ENCODE results near the gene ALK. TPM values are rescaled to one million over a fixed set of nuclear protein-coding genes. Genes with fewer than 3 reads are reported as not detected.

ALK gene
- total RNA-seq, 2 donors from 2014 or later, result 0.05 TPM; not detected in 1

GRCh38 chr2:29459445-29460179 is 461.8 kb downstream of the ALK start:
- H3K27ac Mint-ChIP-seq, result no peak overlapping the region
- DNase-seq (ENCODE audit: low spot score in 2 of 2) (no peak), ATAC-seq (no peak)
- peaks cover 0 to 5% of the 10 kb centered on the region in 2 donors for H3K36me3 Mint-ChIP-seq
- H3K9me3 Mint-ChIP-seq, result no peaks in the 10 kb centered on the region

- no peak for ATAC-seq
- no peak overlapping the region for H3K27ac Mint-ChIP-seq
- DNase-seq (ENCODE audit: low spot score in 2 of 2), result no peak
- H3K36me3 Mint-ChIP-seq, result no peaks in the 10 kb centered on the region
- H3K9me3 Mint-ChIP-seq, result no peaks in the 10 kb centered on the region
Observed at GRCh38 chr2:29456429-29456828, 465.0 kb downstream of the ALK start.

GRCh38 chr2:29455200-29455860 is 466.1 kb downstream of the ALK start:
- Mint-ChIP-seq H3K36me3 (no peaks in the 10 kb centered on the region), H3K27ac (no peak overlapping the region), H3K9me3 (no peaks in the 10 kb centered on the region)
- no peak for DNase-seq (ENCODE audit: low spot score in 2 of 2)
- no peak for ATAC-seq

- ATAC-seq (no peak), DNase-seq (ENCODE audit: low spot score in 2 of 2) (no peak)
- Mint-ChIP-seq H3K9me3 (no peaks in the 10 kb centered on the region), H3K36me3 (no peaks in the 10 kb centered on the region), H3K27ac (no peak overlapping the region)
Observed at GRCh38 chr2:29452036-29452435, 469.4 kb downstream of the ALK start.

- Mint-ChIP-seq H3K27ac (no peak overlapping the region), H3K9me3 (no peaks in the 10 kb centered on the region), H3K36me3 (no peaks in the 10 kb centered on the region)
- DNase-seq (ENCODE audit: low spot score in 2 of 2) (no peak), ATAC-seq (no peak)
Observed at GRCh38 chr2:29450596-29451222, 470.7 kb downstream of the ALK start.

DNA sequence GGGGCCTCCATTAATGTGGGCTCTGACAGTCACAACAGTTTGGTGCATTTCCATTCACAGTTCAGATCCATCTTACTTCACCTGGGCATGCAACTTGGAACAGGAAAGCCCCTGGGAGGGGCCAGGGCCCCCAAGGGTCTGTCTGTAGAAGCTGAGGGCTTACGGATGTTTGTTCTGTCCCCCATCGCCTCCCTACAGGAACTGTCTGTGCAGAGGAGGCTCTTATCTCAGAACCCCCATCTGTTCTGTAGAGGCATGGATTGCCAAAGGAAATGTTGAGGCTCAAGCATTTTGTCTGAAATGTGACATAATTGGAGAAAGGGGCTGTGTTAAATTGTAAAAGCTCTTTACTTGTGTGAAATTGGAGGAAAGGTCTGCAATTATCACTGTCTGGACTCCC is 471.9 kb downstream of the ALK start:
- Mint-ChIP-seq H3K36me3 (no peaks in the 10 kb centered on the region), H3K9me3 (no peaks in the 10 kb centered on the region), H3K27ac (no peak overlapping the region)
- ATAC-seq, result no peak
- no peak for DNase-seq (ENCODE audit: low spot score in 2 of 2)

- Mint-ChIP-seq H3K27ac (no peak overlapping the region), H3K9me3 (no peaks in the 10 kb centered on the region), H3K36me3 (no peaks in the 10 kb centered on the region)
Observed at GRCh38 chr2:29448096-29448688, 473.2 kb downstream of the ALK start.

DNA sequence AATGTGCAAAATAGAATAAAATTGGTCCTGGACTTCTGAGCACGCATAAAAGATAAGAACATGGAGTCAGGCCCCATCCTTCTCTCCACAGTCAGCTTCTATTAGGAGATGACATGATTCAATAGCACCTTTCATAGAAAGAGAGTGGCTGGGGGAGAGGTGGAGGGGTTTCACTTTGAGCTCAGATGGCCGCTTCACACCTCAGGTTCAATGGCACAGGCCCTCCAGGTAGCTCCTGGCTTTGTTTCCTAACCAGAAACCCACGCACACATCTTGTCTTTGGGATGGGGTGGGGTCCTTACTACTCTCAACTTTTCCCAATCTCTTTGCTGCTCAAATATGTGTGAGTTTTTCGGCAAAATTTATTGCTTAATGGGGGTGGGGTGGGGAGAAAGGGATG is 473.9 kb downstream of the ALK start:
- Mint-ChIP-seq H3K36me3 (no peaks in the 10 kb centered on the region), H3K27ac (no peak overlapping the region), H3K9me3 (no peaks in the 10 kb centered on the region)
- ATAC-seq (no peak), DNase-seq (ENCODE audit: low spot score in 2 of 2) (no peak)

More at GRCh38 chr2:29448096-29448688, 473.2 kb downstream of the ALK start:
- ATAC-seq, result no peak
- DNase-seq (ENCODE audit: low spot score in 2 of 2), result no peak

DNA sequence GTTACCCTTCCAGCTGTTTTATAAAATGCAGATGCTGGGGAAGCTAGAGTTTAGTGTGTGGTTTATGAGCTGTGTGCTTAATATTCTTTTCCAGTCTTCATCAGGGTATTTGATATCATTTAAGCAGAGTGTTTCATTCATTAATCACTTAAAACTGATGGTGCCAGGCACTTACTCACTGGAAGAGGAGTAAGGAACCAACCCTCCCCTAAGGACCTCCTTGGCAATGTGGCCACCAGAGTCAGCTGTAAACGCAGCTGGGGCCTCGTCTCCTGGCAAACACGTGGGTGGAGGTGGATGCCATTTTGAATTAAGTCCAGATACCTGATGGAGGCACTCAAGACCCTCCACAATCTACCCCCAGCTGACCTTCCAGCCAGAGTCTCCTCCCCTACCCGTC is 474.5 kb downstream of the ALK start:
- DNase-seq (ENCODE audit: low spot score in 2 of 2), result no peak
- Mint-ChIP-seq H3K36me3 (no peaks in the 10 kb centered on the region), H3K27ac (no peak overlapping the region), H3K9me3 (no peaks in the 10 kb centered on the region)
- ATAC-seq, result no peak

- H3K27ac Mint-ChIP-seq, result no peak overlapping the region
- ATAC-seq (no peak), DNase-seq (ENCODE audit: low spot score in 2 of 2) (no peak)
- H3K36me3 Mint-ChIP-seq, result no peaks in the 10 kb centered on the region
- H3K9me3 Mint-ChIP-seq, result no peaks in the 10 kb centered on the region
Observed at GRCh38 chr2:29444150-29444549, 477.2 kb downstream of the ALK start.

DNA sequence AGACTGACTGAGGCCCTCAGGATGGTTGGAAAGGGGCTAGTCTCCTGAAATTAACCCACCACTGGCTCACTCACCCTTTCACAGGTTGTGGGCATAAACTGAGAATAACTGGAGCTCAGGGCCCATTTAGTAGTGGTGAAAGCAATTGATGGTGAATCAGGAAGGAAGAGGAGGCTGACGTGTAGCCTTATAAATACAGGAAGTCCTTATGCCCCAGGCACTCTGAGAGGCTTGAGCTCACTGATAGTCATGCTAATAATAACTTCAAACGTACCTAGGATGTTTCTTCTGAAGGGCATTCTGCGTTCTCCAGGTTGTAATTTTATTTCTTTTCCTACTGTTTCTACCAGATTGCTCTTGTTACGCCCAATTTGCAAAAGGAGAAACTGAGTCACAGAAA is 477.8 kb downstream of the ALK start:
- ATAC-seq (no peak), DNase-seq (ENCODE audit: low spot score in 2 of 2) (no peak)
- Mint-ChIP-seq H3K27ac (no peak overlapping the region), H3K9me3 (no peaks in the 10 kb centered on the region), H3K36me3 (no peaks in the 10 kb centered on the region)

DNA sequence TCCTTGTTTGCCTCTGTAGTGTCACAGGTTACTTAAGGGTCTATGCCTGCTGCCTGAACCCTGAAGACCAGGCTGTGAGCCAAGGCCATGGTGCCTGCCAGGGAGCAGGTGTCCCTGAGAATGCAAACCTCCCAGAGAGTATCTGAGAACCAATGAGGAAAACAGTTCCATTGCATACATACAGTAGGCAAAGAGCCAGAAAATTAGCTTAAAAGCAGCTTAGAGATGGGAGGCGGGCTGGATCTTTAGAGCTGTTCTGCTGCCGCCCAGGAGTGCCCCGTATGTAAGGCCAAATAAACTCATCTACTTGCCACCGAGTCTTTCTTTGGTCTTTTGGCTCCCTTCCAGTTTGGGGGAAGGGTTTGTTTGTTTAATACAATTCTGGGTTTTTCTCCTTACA is 478.2 kb downstream of the ALK start:
- Mint-ChIP-seq H3K27ac (no peak overlapping the region), H3K9me3 (no peaks in the 10 kb centered on the region), H3K36me3 (no peaks in the 10 kb centered on the region)
- ATAC-seq, result no peak
- no peak for DNase-seq (ENCODE audit: low spot score in 2 of 2)

DNA sequence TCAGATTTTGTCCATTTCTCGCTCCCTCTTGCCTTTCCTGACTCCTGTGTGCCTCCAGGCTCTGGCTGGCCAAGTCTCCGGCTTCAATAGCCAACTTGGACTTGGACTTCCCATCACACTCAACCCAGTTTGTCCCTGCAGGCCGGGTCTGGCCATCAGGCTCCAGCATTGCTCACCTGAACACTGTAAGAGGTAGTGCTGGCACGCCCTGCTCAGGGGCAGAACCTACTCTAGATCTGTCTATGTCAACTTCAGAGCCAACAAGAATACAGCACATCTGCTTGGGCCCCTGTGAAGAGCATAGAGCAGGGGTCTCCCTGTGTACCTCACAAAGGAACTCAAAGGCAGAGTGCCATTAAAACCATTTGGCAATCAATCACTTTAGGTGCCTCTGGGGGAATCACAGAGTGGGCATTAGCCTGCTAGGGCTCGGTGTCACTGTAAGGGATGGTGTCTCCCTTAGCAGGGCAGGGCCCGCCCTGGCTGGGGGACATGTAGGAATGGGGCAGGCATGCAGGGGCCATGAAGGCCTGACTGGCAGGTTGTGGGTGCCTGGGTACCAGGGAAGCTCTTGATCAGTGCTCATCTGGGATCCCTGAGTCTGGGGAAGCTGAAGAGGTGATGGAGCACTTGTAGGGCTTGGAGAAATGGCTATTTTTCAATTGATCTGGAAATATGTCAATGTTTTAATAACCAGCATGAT is 480.3 kb downstream of the ALK start:
- no peaks in the 10 kb centered on the region for H3K9me3 Mint-ChIP-seq

DNA sequence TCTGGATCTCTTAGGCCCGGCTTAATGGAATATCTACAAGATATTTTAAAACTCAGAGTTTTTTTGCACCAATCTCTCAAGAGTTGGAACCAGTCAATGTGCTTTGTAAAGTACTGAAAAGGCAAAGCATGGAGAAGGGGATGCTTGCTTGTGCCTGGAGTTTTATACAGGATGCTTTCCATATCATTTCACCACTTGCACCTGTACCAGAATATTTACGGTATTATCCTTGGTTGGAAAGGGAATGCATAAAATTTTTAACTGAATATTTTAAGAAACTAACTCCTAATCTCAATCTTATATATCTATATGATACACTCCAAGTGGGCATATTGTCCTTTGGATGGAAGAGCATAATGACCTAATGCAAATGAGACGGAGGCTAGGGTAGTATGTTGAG is 487.5 kb downstream of the ALK start:
- no peak for DNase-seq (ENCODE audit: low spot score in 2 of 2)
- no peak for ATAC-seq
- Mint-ChIP-seq H3K27ac (no peak overlapping the region), H3K9me3 (no peaks in the 10 kb centered on the region), H3K36me3 (no peaks in the 10 kb centered on the region)

More for the DNA sequence above, 480.3 kb downstream of the ALK start:
- no peak overlapping the region for H3K27ac Mint-ChIP-seq
- no peak for DNase-seq (ENCODE audit: low spot score in 2 of 2)
- no peak for ATAC-seq
- no peaks in the 10 kb centered on the region for H3K36me3 Mint-ChIP-seq

GRCh38 chr2:29433128-29433527 is 488.3 kb downstream of the ALK start:
- no peak for ATAC-seq
- Mint-ChIP-seq H3K36me3 (no peaks in the 10 kb centered on the region), H3K27ac (no peak overlapping the region), H3K9me3 (no peaks in the 10 kb centered on the region)
- DNase-seq (ENCODE audit: low spot score in 2 of 2), result no peak

GRCh38 chr2:29431485-29431884 is 489.9 kb downstream of the ALK start:
- DNase-seq (ENCODE audit: low spot score in 2 of 2) (no peak), ATAC-seq (no peak)
- no peaks in the 10 kb centered on the region for H3K9me3 Mint-ChIP-seq
- H3K36me3 Mint-ChIP-seq, result no peaks in the 10 kb centered on the region
- H3K27ac Mint-ChIP-seq, result no peak overlapping the region
